HG02938 (cell line): ENCODE data around the gene NEUROD2.

Source experiments
- ATAC-seq: cut with Tn5 transposase; IDR thresholded peaks from one replicate; pipeline ENCODE4 v1.9.1; 2021; ENCODE audit warnings: mild to moderate bottlenecking, moderate library complexity; ENCODE audit not compliant: unreplicated experiment

NEUROD2 gene

DNA sequence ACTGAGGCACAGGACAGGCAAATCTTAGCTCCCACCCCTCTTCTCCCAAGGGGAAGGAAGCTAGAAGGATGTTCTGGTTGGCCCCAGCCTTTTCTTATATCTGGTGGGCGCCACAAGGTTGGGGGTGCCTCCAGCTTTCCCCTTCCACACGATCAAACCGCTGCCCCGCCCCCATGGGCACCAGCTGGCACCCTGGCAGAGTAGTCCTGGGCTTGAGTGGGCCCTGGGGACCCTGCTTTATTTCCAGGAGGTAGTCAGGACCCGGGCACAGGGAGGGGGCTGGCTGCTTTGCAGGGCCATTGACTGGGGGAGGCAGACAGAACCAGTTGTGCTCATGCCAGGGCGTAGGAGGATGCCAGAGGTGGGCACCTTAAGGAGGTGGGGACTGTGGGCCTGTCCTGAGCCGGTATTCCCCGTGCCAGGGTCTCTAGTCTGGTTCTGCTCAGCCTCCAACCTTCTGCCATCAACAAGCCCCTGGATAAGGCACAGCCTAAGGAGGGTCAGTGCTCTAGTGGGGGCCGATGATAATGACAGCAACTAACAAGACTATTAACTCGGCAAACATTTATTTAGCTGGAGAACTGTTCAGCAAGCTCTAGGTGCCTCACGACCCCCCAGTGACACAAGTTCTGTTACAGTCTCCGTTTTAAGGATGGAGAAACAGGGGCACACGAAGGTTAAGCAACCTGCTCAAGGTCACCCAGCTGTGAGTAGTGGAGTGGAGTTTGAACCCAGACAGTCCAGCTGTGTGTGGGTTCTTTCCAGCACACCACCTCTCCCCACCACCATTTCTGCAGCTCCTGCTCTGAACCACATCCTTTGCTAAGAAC is 11.5 kb upstream of the NEUROD2 start:
- ATAC-seq: no peak

DNA sequence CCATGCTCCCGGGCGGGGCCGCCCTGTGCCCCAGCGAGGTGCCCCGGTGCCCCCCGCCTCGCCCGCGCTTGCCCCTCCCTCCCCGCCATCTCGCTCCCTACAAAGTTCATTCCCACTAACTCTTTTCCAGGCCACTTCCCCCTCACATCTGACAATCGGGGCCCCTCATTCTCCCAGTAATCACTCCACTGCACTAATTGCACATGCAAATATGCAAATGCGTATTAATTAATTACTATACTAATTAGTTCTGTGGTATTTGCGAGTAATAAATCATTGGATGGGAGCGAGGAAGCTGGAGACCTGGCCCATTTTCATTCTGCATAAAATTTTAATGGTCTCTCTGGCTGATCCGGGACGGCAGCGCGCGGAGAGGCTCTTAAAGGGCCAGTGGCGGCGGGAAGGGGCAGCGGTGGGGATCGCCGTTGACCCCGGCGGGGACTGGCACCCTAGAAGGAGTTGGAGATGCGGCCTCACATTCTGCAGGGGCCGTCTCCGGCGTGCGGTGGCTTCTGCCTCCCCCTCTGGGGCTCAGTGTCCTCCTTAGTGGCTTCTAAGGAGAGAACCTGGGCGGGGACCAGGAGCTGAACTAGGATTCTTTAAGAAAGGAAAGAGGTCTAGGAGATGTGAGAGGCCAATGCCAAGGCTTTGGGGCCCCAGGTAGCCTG is 10.7 kb upstream of the NEUROD2 start:
- no peak for ATAC-seq

DNA sequence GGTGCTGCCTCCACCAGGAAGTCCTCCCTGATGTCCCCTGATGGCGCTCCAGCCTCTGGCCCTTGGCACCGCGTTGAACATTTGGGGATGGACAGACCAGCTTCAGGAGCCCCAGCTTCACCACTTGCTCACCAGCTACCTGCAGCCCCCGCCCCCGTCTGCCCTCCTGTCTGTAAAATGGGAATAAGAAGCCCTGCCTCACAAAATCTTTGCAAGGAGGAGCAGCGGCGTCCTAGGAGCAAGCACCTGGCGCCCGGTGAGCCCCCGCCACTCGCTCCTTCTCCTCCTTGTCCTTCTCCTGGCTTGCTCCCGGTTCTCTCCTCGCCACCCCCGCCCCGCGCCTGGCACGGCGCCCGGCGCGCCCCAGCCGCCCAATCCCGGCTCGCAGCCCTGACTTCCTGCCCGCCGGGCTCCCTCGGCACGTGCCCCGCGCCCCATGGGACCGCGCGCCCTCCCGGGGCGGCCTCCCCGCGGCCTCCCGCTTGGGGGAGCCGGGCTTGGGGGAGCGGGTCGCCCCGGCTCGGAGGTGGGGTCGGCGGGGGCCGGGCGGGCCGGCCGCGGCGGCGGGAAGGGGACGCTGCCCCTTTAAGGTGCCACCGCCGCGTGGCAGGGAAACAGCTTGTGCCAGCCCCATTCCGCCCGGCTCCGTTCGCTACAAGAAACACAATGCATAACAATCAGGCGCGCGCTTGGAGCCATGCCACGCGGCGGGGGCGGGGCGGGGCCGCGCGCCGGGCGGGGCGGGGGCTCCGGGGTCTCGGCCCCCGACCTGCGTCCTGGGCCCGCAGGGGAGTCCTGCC is 9.9 kb upstream of the NEUROD2 start:
- ATAC-seq: no peak

DNA sequence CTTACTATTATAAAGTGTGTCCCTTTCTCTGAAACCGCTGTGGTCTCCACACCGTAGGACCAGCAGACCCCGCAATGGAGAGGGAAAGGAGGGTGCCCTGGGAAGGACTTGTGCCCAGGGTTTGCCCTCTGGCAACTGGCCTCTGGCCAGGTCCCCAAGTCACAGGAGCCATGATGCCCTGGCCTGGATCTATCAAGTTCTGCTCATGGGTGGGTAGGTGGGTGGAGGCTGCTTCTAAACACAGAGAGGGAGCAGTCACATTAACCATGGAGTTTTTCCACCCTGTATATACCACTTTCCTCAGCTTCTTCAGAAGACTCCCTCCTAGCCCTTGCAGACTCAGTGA is 9.4 kb upstream of the NEUROD2 start:
- no peak for ATAC-seq

DNA sequence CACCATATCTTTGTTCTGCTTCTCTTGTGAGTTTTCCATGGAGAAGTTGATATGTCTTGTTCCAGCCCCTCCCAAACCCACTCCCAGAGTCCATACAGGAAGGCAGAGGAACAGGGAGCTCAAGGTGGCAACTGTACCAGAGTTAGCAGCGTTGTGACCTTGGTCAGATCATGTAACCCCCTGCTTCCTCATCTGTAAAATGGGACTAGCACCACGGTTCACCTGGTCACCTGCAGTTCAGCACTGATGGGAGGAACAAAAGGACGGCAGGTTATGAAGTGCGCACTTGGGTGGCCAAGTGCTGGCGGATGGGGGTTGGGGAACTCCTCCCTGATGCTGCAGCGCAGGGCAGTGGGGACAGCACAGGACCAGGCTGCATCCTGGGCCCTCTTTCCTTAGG is 7.7 kb upstream of the NEUROD2 start:
- ATAC-seq: no peak

DNA sequence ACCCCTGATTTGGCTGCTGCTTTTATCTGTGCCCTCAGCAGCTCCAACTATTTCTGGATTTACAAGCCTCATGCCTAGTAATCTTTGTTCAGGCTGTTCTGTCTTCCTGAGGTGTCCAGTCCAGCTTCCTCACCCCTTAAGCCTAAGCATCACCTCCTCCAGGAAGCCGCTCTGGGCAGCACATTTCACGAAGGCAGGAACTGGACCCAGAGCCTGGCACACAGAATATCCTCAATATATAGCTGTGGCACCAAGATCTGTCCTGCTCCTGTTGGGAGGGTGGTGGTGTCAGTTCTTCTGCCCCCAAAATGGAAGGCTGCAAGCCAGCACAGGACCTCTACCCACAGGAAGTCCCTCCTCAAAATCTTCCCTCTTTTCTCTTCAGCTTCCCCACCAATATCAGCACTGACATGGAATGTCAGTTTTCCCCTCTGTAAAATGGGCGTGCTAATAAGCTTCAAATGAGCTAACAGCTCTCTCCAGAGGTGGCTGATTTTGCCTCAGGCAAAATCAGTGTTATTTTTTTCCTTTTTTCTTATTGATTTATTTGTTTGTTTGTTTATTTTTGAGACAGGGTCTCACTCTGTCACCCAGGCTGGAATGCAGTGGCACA is 6.9 kb upstream of the NEUROD2 start:
- no peak for ATAC-seq

DNA sequence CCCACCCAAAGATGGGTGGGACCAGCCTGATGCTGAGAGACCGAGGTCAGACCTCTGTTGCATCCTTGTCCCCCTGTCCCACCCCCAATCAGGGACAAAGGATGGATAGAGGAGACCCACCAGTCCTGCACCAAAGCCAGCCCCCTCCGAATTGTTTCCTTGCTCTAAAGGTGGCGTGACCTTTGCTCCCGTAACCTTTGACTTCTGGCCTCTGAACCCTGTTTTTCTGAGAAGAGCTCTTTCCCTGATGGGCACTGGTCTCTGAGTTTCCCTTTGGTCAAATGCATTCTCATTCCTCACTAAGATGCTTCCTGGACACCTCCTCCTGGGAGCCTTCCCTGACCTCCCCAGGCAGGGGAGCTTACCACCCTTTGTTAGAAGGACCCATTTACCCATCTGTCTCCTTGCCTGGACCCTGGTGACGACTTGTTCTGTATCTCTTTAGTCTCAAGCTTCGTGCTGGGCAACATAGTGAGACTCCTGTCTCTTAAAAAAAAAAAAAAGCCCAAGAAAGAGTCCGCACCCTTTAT is 5.3 kb upstream of the NEUROD2 start:
- no peak for ATAC-seq

DNA sequence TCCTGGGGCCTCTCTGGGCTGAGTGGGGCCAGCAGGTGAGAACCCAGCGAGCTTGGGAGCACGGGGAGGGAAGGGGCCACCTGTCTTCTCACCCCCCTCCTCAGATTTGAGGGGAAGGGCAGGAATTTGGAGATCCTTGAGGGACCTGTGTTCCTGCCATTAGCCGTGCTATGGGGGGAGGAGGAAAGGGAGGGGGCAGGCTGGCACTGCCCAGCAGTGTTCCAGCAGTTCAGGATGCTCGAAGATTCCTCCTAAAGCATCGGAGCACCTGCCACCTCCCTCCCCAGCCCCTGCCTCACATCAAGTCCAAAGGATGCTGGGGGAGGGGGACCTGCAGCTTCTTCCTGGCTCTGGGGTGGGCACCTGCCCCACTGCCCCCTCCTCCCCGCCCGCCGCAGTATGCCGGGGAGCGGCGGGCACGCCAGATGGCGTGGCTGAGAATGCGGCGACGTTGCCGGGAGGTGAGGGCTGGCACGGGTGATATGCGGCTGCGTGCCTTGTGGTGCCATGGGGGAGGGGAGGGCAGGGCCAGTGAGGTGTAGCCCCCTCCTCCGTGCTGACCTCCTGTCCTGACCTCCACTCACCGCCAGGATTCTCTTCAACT is 4.7 kb upstream of the NEUROD2 start:
- no peak for ATAC-seq

DNA sequence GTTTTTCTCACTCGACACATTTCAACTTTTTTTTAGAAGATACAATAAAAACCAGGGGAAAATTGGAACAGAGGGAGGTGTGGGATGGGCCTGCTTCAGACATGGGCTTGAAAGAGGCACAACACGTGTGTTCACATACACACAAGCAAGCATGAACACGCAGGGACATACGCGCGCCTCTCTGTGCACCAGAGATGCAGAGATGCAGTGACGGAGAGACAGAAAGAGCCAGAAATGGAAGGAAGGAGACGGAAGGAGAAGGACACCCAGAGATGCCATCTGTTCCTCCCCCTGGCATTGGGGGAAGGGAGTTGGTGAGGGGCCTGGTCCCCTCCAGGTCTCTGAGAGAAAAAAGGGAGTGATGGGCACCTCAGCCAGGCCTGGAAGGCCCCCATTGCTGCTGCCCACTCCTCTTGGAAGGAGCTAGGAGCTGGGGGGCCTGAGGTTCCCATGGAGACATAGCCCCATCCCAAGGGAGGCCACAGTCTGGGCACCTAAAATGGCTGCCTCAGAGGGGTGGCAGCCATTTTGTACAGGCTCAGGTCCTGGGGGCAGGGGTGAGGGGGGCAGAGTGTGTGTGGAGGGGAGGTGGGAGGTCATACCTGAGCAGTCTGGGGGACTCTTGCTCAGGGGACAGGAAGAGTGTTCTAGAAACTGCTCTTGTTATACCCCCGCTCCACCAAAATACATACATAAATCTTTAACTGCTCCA is 3.8 kb upstream of the NEUROD2 start:
- no peak for ATAC-seq

DNA sequence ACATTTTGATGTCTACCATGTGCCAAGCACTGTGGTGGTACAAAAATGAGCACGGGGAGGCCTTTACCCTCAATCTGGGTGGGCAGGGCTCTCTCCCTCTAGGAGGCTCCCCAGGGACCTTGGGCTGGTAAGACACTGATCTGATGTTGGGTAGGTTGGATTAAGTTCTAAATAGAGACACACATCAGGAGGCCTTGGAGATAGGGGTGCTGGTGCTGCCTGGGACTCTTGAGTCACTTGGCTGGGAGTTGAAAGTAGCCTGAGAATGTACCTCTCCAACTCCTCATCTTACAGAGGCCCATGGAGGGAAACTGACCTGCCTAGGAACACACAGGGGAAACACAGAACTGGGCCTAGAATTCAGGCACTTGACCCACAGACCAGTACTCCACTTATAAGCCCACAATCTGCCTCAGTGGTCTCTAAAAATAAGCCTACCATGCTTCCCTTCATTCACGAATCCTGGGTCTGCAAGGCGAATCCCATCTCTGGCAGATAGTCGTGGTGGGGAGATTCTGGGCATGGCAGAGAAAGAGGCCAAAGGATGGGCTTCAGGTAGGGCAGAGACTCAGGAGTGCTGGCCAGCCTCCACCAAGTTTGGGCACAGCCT is 1.8 kb upstream of the NEUROD2 start:
- no peak for ATAC-seq

DNA sequence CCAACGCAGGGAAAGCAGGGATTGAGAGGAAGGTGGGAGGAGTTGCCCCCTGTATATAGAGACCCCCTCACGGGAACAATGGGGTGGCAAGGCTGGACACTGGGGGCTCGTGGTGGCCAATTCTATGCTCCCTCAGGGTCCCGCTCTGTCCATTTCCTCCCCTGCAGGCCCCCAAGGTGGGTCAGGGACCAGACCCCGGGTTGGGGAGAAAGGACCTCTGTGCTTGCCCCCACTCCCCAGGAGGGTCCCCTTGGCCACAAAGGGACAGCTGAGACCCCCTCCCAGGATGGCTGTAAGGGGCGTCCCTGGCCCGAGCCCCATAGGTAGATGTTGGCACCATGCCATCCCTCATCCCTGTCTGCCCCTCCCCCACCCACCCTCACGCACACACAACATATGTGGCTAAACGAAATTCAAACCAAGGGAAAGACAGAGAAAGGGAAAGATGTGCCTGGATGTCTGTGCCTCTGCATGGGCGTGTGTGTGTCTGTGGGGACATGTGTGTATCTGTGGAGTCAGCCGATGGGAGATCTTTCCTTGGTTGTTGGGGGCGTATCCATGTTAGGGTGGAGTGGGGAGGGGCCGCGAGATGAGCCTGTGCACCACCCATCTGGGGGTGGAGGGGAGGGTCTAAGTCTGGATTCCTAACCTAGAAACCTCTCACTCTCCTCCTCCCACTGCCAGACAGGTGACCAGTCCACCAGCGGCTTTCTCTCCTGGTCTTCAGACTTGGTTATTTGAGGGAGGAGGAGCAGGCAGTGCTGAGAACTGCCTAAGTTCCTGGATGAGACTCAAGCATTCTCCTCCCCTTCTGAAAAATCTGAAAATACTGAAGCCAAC is 642 bp upstream of the NEUROD2 start:
- no peak for ATAC-seq

DNA sequence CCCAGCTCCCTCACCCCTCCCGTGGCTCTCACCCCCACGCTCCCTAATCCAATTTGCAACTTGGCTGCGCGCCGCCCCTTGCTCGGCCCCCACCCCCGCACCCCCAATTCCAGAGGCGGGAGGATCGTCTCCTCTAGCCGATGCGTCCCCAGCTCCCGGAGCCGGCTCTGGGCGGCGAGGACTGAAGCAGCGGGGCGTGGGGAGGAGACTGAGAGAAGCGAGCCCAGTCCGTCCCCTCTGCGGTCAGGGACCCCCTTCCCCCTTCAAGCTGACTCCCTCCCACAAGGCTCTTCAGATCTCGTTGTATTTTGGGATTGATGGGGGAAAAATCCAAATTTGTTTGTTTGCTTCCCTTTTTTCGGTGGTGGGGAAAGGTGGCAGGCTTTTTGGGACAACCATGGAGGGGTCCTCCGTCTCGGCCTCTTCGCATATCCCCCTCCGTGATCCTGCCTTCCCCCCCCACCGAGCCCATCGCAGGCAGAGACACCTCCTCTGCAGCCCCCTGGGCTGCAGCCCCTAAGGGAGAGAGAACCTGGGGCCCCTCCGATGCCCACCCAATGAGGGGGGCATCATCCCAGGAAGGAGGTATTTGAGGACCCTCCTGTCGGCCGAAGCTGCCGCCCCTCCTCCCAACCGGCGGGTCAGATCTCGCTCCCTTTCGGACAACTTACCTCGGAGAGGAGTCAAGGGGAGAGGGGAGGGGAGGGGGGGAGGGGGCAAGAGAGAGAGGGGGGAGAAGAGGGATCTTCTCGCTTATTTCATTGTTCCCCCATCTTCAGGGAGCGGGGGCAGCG is 466 bp downstream of the NEUROD2 start:
- no peak for ATAC-seq

DNA sequence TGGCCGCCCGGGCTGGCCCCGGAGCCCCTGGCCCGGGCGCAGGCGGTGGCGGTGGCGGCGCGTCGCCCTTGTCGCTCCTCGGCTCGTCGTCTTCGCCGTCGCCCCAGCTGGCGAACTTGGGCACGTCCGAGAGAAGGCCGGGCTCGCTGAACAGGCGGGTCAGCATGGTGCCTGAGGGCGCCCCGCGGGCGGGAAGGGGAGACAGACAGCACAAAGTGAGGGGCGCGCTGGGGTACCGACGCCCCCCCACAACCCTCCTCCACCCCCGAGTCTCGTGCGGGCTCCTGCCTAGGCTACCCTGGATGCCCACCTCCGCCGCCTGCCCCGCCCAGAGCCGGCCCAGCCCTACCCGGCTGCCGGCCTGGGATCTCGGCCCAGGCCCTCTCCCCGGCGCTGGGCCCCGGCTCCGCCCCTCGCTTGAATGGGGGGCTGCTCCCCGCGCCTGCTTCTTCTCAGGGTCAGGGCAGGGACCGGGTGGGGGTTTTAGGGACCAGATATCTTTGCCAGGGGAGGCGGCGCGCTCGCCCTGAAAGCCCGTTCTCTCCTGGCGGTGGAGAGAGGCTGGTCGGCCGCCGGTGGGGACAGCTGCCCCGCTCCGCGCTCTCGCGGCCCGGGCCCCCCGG is 1.2 kb downstream of the NEUROD2 start:
- ATAC-seq: no peak

DNA sequence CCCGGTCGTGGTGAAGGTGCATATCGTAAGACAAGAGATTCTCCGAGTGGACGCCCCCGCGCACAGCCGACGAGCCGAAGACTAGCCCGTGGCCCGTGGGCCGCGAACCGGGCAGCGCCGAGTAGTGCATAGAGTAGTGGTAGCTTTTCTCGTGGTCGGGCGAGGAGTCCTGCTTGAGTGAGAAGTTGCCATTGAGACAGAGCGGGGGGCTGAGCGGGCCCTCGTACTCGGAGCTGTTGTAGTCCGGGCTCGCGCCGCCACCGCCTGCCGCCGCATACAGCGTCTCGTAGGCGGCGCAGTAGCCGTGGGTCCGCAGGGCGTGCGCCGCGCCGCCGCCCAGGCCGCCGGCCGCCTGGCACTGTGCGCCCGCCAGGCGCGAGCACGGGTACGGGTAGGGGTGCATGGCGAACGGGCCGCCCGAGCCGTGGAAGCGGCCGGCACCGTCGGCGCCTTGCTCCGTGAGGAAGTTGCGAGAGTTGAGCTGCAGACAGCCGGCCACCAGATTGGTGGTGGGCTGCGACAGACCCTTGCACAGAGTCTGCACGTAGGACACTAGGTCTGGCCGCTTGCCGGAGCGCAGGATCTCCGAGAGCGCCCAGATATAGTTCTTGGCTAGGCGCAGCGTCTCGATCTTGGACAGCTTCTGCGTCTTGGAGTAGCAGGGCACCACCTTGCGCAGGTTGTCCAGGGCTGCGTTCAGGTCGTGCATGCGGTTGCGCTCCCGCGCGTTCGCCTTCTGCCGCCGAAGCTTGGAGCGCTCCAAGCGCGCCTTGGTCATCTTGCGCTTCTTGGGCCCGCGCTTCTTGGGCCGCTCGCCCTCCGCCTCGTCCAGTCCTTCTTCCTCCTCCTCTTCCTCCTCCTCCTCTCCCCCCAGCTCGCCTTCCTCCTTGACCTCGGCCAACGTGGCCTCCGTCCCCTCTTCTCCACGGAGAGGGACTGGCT is 2.0 kb downstream of the NEUROD2 start:
- ATAC-seq: no peak

DNA sequence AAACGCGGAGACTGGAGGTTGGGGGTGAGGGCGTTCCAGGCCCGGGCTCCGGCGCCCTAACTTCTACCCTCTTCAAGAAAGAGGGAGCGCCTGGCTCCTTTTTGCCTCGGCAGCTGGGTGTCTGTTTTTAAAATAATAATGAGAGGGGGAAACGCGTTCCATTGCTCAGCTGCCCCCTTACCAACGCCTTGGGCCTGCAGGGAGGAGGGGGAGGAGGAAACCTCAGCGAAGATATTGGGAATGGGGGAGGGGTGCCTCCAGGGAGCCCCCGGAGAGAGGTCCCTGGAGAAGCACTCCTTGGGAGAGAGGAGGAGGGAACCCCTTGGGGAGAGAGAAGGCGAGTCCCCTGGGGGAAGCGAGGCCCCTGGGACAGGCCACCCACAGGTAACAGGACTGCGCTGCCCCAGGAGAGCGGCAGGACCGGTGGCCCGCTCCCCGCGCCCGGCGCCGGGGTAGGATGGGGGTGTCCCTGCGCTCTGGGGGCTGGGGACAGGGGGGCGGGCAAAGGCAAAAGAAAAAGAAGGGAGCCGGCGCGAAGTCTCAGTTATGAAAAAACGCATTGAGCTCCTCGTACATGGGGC is 2.7 kb downstream of the NEUROD2 start:
- ATAC-seq: no peak
